Globus pallidus (tissue), 1 donor: Measurements from ENCODE around the gene TMEM174.

ENCODE experiments used
- DNase-seq: peaks from one replicate; pipeline ENCODE4 v3.0.0-alpha.2; 2015; ENCODE audit warnings: low spot score

Gene TMEM174

GRCh38 chr5:73172951-73173350, at the start of gene TMEM174:
Gene TMEM174, plus strand, starts transcription at chr5:73173193. Its CDS starts 51 bp downstream, at chr5:73173244.
- DNase-seq, result no peak

GRCh38 chr5:73125289-73125688, 47.7 kb upstream of the TMEM174 start:
- DNase-seq, result no peak

GRCh38 chr5:73126381-73126780, 46.6 kb upstream of the TMEM174 start:
- DNase-seq, result peak; percentile 91

GRCh38 chr5:73126957-73127356, 46.0 kb upstream of the TMEM174 start:
- DNase-seq, result no peak

- no peak for DNase-seq
Observed at GRCh38 chr5:73129143-73129542, 43.9 kb upstream of the TMEM174 start.

- DNase-seq, result no peak
Observed at GRCh38 chr5:73130811-73131210, 42.2 kb upstream of the TMEM174 start.

GRCh38 chr5:73131711-73132425, 41.1 kb upstream of the TMEM174 start:
- DNase-seq, result no peak

GRCh38 chr5:73132759-73133158, 40.2 kb upstream of the TMEM174 start:
- DNase-seq, result no peak

- DNase-seq, result no peak
Observed at GRCh38 chr5:73135021-73135420, 38.0 kb upstream of the TMEM174 start.

- no peak for DNase-seq
Observed at GRCh38 chr5:73135429-73136054, 37.5 kb upstream of the TMEM174 start.

- no peak for DNase-seq
Observed at GRCh38 chr5:73136055-73136562, 36.9 kb upstream of the TMEM174 start.

- DNase-seq, result no peak
Observed at GRCh38 chr5:73137563-73138530, 35.1 kb upstream of the TMEM174 start.

GRCh38 chr5:73139485-73139884, 33.5 kb upstream of the TMEM174 start:
- no peak for DNase-seq

GRCh38 chr5:73140801-73141200, 32.2 kb upstream of the TMEM174 start:
- DNase-seq, result no peak

GRCh38 chr5:73142035-73142434, 31.0 kb upstream of the TMEM174 start:
- no peak for DNase-seq

GRCh38 chr5:73143716-73144115, 29.3 kb upstream of the TMEM174 start:
- no peak for DNase-seq

- no peak for DNase-seq
Observed at GRCh38 chr5:73149540-73149939, 23.5 kb upstream of the TMEM174 start.

GRCh38 chr5:73150876-73151275, 22.1 kb upstream of the TMEM174 start:
- DNase-seq, result no peak

GRCh38 chr5:73151766-73152410, 21.1 kb upstream of the TMEM174 start:
- no peak for DNase-seq

GRCh38 chr5:73152411-73153388, 20.3 kb upstream of the TMEM174 start:
- DNase-seq, result no peak

- no peak for DNase-seq
Observed at GRCh38 chr5:73153513-73153912, 19.5 kb upstream of the TMEM174 start.
